Inferior parietal cortex (tissue), 1 donor: ENCODE measurements around the gene MAST4.

Source experiments
- DNase-seq: peaks from one replicate; pipeline ENCODE4 v3.0.0-alpha.2; 2016; ENCODE audit errors: extremely low spot score

Gene MAST4

GRCh38 chr5:66874004-66874403, 277.8 kb downstream of the MAST4 start:
- no peak for DNase-seq

GRCh38 chr5:66875315-66875714, 279.1 kb downstream of the MAST4 start:
- no peak for DNase-seq

- no peak for DNase-seq
Measured at GRCh38 chr5:66876266-66876807, 280.1 kb downstream of the MAST4 start.

- no peak for DNase-seq
Measured at GRCh38 chr5:66877843-66878242, 281.6 kb downstream of the MAST4 start.

- DNase-seq: no peak
Measured at GRCh38 chr5:66880401-66880800, 284.2 kb downstream of the MAST4 start.

GRCh38 chr5:66881480-66882161, 285.4 kb downstream of the MAST4 start:
- DNase-seq: no peak

GRCh38 chr5:66882606-66883227, 286.5 kb downstream of the MAST4 start:
- DNase-seq: no peak

- no peak for DNase-seq
Measured at GRCh38 chr5:66884564-66885243, 288.5 kb downstream of the MAST4 start.

- no peak for DNase-seq
Measured at GRCh38 chr5:66886941-66887340, 290.7 kb downstream of the MAST4 start.

- no peak for DNase-seq
Measured at GRCh38 chr5:66888613-66889012, 292.4 kb downstream of the MAST4 start.

GRCh38 chr5:66889056-66889455, 292.9 kb downstream of the MAST4 start:
- DNase-seq: no peak

- no peak for DNase-seq
Measured at GRCh38 chr5:66889524-66889923, 293.3 kb downstream of the MAST4 start.

- no peak for DNase-seq
Measured at GRCh38 chr5:66891184-66891925, 295.2 kb downstream of the MAST4 start.

- no peak for DNase-seq
Measured at GRCh38 chr5:66892716-66893115, 296.5 kb downstream of the MAST4 start.

- DNase-seq: no peak
Measured at GRCh38 chr5:66894480-66895240, 298.5 kb downstream of the MAST4 start.

GRCh38 chr5:66896171-66896570, 300.0 kb downstream of the MAST4 start:
- no peak for DNase-seq

GRCh38 chr5:66897356-66897755, 301.2 kb downstream of the MAST4 start:
- no peak for DNase-seq

GRCh38 chr5:66898241-66898995, 302.2 kb downstream of the MAST4 start:
- DNase-seq: no peak

- no peak for DNase-seq
Measured at GRCh38 chr5:66903218-66903617, 307.0 kb downstream of the MAST4 start.

- DNase-seq: no peak
Measured at GRCh38 chr5:66903709-66904108, 307.5 kb downstream of the MAST4 start.

- no peak for DNase-seq
Measured at GRCh38 chr5:66904189-66904588, 308.0 kb downstream of the MAST4 start.
